ENCODE data around the gene LHX4.

GRCh38 chr1:180204231-180204630 is 25.8 kb upstream of the LHX4 start:
- TF ChIP-seq CTCF (IDR thresholded peaks at IDR 0.05) (no peak), POLR2A (IDR thresholded peaks at IDR 0.05) (no peak)

Data from tibial nerve (tissue), 3 donors.